HG03571 (cell line): ENCODE data around the gene ZNF892.
"Not testable (repeated sequence)": the region's sequence is repeated elsewhere in the genome, so short reads cannot be mapped to it uniquely, and the experiment has no call there.

Experiments
- ATAC-seq: cut with Tn5 transposase; IDR thresholded peaks from one replicate; pipeline ENCODE4 v1.9.1; 2021; ENCODE audit not compliant: unreplicated experiment

Gene ZNF892

DNA sequence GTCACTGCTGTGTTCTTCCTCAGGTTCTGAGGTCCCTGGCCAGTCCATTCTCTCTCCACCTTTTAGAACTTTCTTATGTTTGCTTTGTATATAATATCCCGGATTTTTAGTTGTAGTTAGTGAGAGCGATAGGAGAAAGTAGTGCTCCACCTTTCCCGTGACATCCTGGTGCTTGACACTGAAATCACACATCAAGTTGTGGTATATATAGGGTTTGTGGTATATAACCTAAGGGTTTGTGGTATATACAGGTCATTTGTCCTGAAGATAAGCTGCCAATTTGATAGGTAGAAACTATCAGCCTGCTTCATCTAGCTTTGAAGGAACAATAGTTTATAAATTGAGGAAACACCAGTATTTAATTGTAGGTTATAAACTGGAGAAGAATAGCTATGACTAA lies 13.1 kb downstream of the ZNF892 start:
- ATAC-seq: no peak

DNA sequence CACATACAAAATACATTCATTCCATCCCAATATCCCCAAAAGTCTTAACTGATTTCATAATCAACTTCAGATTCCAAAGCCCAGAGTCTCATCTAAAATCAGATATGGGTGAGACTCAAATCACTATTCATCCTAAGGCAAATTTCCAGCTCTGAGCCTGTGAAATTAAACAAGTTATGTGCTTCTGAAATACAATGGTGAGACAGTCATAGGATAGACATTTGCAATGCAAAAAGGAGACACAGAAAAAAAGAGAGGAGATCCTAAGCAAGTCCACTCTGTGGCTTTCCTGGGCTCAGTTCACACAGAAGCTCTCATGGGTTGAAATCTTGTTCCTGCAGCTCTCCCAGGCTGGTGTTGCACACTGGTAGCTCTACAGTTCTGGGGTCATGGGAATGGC lies 18.3 kb downstream of the ZNF892 start:
- no peak for ATAC-seq

DNA sequence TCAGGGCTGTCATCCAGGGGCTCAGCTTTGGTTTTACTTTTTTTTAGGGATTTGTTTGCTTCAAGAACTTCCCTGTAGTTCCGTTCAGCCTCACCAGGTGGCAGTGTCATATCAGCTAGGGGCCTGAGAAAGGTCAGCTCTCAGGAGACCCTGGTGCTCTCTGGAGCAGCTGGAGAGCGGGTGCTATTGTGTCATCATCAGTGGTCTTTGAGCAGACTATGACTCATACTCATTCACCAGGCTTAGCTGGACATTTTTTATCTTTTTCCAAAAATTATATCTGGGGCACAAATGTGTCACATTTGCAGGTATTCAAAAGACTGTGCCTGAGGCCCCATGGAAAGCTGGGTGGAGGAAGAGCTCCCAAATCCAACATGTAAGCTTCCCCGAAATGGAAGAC lies 24.4 kb downstream of the ZNF892 start:
- no peak for ATAC-seq

DNA sequence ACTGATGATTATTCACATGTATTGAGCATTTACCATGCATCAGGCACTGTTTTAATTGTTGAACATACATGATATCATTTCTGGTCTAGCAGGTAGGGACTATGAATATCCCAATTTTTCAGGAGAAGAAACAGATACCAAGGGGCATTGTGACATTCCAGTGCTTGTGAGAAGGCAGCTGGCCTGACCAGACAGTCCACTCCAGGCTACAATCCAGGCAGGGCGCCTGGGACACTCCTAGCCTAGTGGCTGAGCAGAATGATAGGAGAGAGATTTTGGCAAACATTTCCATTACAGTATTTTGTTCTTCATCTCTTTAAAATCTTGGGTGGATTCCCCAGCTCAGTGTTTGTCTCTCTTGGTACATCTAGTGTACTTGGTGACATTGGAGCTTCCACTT lies 24.9 kb downstream of the ZNF892 start:
- ATAC-seq: no peak

DNA sequence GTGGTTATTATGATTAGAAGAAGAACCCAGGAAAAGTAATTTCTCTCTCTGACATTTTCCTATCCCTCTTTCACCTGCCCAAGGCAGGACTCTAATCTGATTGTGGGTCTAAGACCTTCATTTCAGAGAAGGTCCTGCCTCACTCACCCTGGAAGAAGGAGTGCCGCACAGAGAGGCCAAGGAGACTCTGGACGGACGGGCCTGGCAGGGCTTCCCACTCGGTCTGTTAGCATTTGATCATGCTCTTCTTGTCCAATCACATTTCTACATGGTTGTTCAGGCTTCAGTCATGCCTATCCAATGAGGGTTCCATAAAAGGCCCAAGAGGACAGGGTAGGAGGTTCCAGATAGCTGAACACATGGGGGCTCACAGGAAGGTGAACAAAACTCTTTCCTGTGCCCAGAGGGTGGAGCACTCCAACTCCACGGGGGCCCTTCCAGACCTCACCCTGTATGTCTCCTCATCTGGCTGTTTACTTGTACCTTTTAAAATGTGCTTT lies 27.0 kb downstream of the ZNF892 start:
- no peak for ATAC-seq

DNA sequence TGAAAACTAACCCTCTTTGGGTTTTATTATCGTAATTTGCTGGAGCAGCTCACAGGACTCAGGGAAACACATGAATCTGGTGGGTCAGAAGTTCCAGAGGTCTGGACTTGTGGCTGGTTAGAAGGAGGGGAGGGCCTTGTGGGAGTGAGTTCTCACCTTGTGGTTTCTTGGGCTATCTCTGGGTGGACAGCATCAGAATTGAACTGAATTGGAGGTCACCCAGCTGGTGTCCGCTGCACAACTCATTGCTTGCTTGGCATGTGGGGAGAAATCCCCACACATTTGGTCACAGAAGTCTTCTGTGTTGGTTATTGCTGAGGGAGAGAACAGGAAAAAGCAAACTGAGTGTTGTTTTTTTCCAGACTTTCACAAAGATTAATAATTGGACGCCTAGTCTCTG lies 27.5 kb downstream of the ZNF892 start:
- ATAC-seq: no peak

DNA sequence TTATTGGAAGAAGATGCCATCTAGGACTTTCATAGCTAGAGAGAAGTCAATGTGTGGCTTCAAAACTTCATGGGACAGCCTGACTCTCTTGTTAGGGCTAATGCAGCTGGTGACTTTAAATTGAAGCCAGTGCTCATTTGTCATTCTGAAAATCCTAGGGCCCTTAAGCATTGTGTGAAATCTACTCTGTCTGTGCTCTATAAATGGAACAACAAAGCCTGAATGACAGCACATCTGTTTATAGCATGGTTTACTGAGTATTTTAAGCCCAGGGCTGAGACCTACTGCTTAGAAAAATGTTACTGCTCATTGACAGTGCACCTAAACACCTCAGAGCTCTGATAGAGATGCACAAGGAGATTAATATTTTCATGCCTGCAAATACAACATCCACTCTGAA lies 30.8 kb downstream of the ZNF892 start:
- ATAC-seq: no peak

DNA sequence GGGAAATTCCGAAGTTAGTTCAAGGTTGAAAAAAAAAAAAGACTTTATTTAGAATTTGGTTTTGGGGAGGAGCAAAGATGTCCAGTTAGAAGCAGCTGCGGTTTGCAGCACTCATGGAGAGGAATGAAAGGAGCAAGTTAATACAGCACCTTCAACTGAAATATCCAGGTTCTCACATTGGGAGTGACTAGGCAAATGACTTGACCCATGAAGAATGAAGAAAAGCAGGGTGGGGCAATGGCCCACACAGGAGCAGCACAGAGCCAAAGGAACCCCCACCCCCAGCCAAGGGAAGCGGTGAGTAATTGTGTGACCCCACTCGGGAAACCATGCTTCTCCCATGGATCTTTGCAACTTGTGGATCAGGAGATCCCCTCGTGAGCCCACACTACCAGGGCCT lies 32.8 kb downstream of the ZNF892 start:
- no peak for ATAC-seq

DNA sequence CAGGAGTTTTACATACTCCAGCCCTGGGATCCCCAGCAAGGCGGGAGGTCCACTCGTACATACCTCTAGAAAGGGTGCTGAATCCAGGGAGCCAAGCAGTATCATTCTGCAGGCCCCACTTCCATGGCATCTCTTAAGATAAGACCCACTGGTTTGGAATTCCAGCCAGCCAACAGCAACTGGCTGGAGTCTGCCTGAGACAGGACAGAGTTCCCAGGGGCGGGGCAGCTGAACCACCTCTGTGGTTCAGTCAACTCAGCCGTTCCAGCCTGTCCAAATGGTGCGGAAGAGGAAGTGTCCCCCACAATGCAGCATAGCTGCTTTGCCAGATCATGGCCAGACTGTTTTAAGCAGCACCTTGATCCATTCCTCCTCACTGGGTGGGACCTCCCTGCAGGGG lies 33.2 kb downstream of the ZNF892 start:
- ATAC-seq: no peak

DNA sequence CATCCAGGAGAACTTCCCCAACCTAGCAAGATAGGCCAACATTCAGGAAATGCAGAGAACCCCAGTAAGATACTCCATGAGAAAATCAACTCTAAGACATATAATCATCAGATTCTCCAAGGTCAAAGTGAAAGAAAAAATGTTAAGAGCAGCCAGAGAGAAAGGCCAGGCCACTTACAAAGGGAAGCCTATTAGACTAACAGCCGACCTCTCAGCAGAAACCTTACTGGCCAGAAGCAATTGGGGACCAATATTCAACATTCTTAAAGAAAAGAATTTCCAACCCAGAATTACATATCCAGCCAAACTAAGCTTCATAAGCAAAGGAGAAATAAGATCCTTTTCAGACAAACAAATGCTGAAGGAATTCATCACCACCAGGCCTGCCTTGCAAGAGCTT lies 34.8 kb downstream of the ZNF892 start:
- not testable (repeated sequence) for ATAC-seq
